Measurements from ENCODE around the gene MPRIP. TPM values are rescaled to one million over a fixed set of nuclear protein-coding genes. Genes with fewer than 3 reads are reported as not detected.

The MPRIP gene
- total and polyA plus RNA-seq, 12 donors = 88.5 to 234 (median 175) TPM

DNA sequence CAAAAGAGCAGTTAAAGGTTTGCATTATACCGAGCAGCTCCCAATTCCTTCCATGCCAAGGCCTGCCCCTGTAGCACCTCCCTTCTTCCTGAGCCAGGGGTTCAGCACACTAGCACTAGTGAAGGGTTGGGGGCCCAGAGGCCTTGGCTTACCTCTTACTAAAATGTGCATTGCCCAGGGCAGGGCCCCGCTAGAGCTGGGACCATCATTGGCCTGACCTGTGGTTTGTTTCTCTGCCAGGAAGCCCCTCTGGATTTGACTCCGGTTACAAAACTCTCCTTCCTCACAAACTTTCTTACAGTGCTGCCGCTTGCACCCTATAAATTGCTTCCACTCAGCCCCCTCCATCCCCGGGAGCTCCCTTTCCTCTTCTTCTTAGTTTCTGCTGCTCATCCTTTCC lies 33.8 kb downstream of the MPRIP start:
- Histone ChIP-seq H3K27me3 (no peaks in the 10 kb centered on the region), H3K36me3 (replicated peaks in 1 of 2) (peaks cover 0 to 13% of the 10 kb centered on the region in 2 donors), H3K4me1 (replicated peaks in 1 of 2) (peaks cover 27 to 72% of the 10 kb centered on the region in 2 donors), H3K9me3 (replicated peaks in 1 of 3) (no peaks in the 10 kb centered on the region), H3K4me3 (no peak overlapping the region), H3K27ac (peak overlapping the region in 3 of 5 donors; percentile 24 to 77 (median 63))
- DNase-seq = peak in 1 of 7 donors; percentile 5
- intact Hi-C loops (cut with DNase I) = no loop called here
- no peak for TF ChIP-seq POLR2A (IDR thresholded peaks at IDR 0.05)
- TF ChIP-seq, protein P1, sequence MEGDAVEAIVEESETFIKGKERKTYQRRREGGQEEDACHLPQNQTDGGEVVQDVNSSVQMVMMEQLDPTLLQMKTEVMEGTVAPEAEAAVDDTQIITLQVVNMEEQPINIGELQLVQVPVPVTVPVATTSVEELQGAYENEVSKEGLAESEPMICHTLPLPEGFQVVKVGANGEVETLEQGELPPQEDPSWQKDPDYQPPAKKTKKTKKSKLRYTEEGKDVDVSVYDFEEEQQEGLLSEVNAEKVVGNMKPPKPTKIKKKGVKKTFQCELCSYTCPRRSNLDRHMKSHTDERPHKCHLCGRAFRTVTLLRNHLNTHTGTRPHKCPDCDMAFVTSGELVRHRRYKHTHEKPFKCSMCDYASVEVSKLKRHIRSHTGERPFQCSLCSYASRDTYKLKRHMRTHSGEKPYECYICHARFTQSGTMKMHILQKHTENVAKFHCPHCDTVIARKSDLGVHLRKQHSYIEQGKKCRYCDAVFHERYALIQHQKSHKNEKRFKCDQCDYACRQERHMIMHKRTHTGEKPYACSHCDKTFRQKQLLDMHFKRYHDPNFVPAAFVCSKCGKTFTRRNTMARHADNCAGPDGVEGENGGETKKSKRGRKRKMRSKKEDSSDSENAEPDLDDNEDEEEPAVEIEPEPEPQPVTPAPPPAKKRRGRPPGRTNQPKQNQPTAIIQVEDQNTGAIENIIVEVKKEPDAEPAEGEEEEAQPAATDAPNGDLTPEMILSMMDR (IDR thresholded peaks at IDR 0.05) = no peak
- WGBS, 4 donors = 84 to 92% (median 87%) methylated on average over 5 of the region's 5 CpGs

DNA sequence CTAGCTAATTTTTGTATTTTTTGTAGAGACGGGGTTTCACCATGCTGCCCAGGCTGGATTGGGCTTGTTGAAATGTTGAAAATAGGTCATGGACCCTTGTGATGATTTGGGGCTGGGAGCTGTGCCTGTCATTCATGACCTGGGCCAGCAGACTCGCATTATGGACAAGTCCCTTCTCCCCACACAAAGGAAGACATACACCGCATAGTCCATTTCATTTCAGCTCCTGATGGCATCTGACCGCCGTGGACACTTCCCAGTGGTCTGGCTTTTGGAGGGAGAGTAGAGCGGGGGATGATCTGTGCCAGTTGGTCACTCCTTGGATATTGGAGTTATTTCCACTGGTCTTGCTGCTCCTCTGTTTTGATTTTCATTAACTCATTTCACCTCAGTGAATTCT lies 34.8 kb downstream of the MPRIP start:
- H3K27ac ChIP-seq = peak overlapping the region in 2 of 5 donors; percentile 32
- H3K4me3 ChIP-seq = no peak overlapping the region
- TF ChIP-seq, protein P1 (IDR thresholded peaks at IDR 0.05) = no peak
- TF ChIP-seq POLR2A (IDR thresholded peaks at IDR 0.05) = no peak
- H3K36me3 ChIP-seq (replicated peaks in 1 of 2) = peaks cover 0 to 13% of the 10 kb centered on the region in 2 donors
- intact Hi-C loops (cut with DNase I) = no loop called here
- no peaks in the 10 kb centered on the region for H3K9me3 ChIP-seq (replicated peaks in 1 of 3)
- 83 to 88% (median 85%) methylated on average over 6 of the region's 6 CpGs for WGBS, 4 donors
- DNase-seq = no peak
- H3K4me1 ChIP-seq (replicated peaks in 1 of 2) = peaks cover 33 to 82% of the 10 kb centered on the region in 2 donors
- no peaks in the 10 kb centered on the region for H3K27me3 ChIP-seq

DNA sequence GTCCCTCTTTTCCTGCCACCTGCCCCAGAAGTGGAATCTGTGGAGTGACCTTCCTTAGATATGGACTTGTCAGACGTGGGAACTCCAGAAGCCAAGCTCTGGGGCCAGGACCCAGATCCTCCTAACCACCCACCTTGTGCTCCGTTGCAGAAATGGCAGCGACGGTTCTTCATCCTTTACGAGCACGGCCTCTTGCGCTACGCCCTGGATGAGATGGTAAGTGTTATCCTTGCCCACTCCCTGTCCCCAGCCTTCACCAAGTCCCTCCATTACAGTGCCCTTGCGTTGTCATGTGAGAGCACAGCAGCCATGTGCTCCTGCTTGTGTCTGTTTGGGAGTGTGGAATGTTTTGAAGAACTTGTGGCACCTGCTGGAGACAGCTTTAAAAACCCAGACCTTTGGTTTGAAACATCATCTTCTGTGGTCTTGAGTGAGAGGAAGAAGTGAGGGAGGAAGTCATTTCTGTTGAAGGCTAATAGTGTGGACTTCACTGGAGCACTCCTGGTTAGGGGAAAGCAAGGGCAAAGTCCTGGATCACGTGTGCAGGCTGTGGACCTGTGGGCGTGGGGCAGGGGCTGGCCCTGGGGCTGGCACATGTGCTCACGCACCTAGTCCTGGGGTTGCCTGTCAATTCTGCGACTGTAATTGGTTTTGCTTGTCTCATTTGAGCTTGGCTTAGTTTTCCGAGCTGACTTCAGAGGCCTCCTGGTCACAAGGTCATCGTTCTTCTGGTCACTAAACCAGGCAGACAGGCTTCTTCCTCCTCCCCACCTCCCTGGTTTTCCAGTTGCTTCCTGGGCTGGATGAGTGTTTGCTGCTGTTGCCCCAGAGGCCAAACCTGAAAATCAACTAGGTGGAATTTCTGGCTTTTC lies 35.8 kb downstream of the MPRIP start:
- Histone ChIP-seq H3K27ac (peak overlapping the region in 3 of 5 donors; percentile 28 to 64 (median 58)), H3K27me3 (no peaks in the 10 kb centered on the region), H3K36me3 (replicated peaks in 1 of 2) (peaks cover 0 to 20% of the 10 kb centered on the region in 2 donors), H3K4me3 (no peak overlapping the region), H3K9me3 (replicated peaks in 1 of 3) (no peaks in the 10 kb centered on the region), H3K4me1 (replicated peaks in 1 of 2) (peaks cover 33 to 82% of the 10 kb centered on the region in 2 donors)
- peak in 4 of 7 donors; percentile 26 to 49 (median 47) for DNase-seq
- intact Hi-C loops (cut with DNase I) = no loop called here
- TF ChIP-seq, protein P1 (IDR thresholded peaks at IDR 0.05) = no peak
- TF ChIP-seq POLR2A (IDR thresholded peaks at IDR 0.05) = no peak
- WGBS, 4 donors = 66 to 71% (median 68%) methylated on average over 14 to 15 of the region's 15 CpGs

DNA sequence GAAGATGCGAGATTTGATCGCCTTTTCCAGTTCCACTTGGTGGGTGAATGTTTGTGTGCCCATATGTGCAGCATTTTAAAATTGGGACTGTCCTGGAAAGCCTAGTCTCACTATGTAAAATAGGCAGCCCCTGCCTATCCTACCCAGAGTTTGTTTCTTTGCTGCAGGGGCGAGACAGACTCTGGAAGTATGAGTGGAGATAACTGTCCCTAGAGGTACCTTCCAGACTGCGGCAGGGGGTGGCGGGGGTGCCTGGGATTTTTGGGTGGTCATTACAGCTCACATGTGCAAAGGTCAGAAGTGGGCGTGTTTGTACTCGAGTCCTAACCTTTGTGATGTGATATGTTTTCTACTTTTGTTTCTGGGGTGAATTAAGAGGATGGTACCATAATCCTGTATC lies 36.6 kb downstream of the MPRIP start:
- TF ChIP-seq, protein P1 (IDR thresholded peaks at IDR 0.05) = no peak
- no peak for TF ChIP-seq POLR2A (IDR thresholded peaks at IDR 0.05)
- Histone ChIP-seq H3K36me3 (replicated peaks in 1 of 2) (peaks cover 0 to 22% of the 10 kb centered on the region in 2 donors), H3K4me3 (no peak overlapping the region), H3K27me3 (no peaks in the 10 kb centered on the region), H3K27ac (peak overlapping the region in 3 of 5 donors; percentile 28 to 58 (median 50)), H3K9me3 (replicated peaks in 1 of 3) (no peaks in the 10 kb centered on the region), H3K4me1 (replicated peaks in 1 of 2) (peaks cover 30 to 75% of the 10 kb centered on the region in 2 donors)
- peak in 1 of 7 donors; percentile 9 for DNase-seq
- intact Hi-C loops (cut with DNase I) = no loop called here
- WGBS, 4 donors = 85 to 92% (median 91%) methylated on average over 7 of the region's 7 CpGs
